Stimulated activated naive CD8-positive, alpha-beta T cell treated with anti-CD3 and anti-CD28 coated beads, Interleukin-15, Interleukin-2, amounts not matched to agents 100 U/mL and 50 U/mL, for 24 hours (primary cell): ENCODE results near the gene PDGFRB.

Source experiments
- ATAC-seq: fragments of 150-1000 bp; cut with Tn5 transposase; one replicate; pipeline ENCODE4 v1.10.0; 2021
- DNase-seq: peaks from one replicate; pipeline ENCODE4 v3.0.0; 2021

PDGFRB gene

DNA sequence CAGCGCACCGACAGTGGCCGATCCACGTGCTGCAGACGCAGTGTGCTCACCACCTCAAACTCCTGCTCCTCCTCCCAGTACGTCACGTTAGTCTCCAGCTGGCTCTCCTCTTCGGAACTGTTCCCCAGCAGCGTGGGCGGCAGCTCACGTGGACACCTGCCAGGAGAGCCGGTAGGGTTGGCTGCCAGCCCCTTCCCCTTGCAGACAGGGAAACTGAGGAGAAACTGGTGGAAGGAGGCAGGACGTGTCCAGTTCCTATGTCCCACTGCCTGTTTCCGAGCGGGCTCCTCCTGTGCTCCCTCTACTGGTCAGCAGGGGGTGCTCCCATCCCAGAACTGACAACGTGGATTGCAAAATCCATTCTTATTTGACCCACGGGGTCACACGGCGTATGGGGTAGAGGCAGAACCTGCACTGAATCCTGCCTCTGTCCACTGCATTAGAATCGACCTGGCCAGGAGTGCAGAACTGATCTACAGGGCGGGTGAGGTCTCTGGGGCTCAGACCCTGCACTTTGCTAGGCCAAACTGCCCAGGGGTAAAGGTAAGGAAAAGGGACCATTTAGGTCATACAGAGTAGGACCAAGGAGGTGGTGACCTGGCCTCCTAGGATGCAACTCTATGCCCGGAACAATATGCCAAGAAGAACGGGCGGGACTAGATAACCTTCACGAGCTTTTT is 25.7 kb downstream of the PDGFRB start:
- peak; percentile 59 for ATAC-seq
- DNase-seq = peak; percentile 61

DNA sequence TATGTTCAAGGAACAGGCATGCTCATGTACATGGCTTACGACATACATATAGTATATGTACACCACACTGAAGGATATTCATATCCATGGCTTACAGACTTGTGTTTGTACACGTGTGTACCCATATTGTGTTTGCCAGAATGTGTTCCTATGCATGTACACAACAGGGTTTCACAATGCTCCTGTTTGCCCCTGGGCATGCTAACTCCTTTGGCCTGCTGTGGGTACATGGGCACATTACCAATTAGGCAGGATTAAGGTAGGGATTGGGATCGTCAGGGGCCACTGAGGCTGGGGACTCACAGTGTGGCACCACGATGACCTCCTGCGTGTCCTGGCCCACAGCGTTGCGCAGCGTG is 26.2 kb downstream of the PDGFRB start:
- ATAC-seq (no peak), DNase-seq (no peak)

DNA sequence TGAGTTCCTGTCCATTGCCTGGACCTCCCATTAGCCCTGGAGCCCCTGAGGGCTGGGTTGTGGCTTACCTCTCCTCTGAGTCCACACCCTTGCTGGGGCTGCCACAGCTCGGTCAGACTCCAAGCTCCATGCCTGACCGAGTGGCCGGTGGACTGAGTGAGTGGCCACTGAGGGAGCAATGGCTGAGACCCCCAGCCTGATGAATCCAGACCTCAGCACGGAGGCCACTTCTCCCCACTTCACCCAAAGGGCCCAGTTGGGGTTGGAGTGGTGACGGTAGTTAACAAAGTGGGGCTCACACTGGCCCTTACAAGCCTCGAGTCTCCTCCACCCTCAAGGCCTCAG is 28.8 kb downstream of the PDGFRB start:
- ATAC-seq (no peak), DNase-seq (no peak)

DNA sequence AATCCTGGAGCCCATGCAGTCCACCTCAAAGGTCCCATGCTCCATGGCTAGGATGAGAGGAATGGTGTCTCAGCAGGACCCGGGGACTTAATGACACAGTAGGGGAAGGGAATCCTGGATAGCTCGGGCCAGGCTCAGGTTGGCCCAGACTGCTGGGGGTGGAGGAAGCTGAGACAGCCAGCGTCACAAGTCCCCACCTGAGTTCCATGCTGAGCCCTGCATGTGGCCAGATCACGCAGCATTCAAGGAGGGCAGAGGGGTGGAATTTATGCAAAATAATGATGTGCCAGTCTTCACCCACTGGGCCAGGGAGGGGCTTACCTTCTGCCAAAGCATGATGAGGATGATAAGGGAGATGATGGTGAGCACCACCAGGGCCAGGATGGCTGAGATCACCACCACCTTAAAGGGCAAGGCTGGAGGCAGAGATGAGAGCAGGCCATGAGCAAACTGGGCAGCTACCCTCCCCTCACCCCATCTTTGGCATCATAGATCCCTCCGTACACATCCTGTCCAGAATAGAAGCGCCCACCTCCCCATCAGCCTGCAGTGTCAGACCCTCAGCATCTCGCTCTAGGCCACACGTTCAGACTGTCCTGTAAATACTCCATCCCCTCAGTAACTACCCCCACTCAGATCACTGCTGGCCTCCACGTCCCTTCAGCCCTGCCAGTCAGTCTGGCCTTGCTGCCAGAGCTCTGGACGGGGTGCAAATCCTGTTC is 29.3 kb downstream of the PDGFRB start:
- DNase-seq (no peak), ATAC-seq (no peak)

DNA sequence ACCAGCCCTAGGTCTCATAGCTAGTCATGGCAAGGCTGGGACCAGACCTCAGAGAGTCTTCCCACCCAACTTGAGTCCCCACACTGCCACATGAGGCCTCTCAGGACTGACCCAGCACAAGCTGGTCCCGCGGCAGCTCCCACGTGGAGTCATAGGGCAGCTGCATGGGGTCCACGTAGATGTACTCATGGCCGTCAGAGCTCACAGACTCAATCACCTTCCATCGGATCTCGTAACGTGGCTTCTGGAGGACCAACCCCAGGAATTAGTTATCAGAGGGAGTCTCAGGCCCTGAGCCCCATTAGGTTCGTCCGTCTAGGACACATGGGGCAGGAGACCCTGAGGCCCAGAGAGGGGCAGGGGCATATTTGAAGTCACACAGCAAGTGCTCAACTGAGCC is 30.3 kb downstream of the PDGFRB start:
- ATAC-seq (no peak), DNase-seq (no peak)

DNA sequence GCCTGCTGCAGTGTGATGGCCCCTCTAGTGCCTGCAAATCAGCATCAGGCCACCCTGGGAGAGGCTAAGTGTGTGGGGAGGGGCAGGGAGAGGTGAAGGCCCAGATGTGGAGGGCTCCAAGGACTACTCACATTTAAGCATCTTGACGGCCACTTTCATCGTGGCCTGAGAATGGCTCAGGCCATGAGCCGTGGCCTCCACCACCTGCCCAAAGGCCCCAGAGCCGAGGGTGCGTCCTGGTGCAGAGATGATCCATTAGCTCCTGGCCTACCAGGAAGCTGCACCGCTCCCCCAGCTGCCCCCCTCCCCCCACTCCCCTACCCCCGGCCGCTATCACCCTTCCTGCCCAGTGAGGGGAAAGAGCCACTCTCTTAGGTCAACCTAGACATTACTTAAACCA is 31.0 kb downstream of the PDGFRB start:
- ATAC-seq = no peak
- no peak for DNase-seq

DNA sequence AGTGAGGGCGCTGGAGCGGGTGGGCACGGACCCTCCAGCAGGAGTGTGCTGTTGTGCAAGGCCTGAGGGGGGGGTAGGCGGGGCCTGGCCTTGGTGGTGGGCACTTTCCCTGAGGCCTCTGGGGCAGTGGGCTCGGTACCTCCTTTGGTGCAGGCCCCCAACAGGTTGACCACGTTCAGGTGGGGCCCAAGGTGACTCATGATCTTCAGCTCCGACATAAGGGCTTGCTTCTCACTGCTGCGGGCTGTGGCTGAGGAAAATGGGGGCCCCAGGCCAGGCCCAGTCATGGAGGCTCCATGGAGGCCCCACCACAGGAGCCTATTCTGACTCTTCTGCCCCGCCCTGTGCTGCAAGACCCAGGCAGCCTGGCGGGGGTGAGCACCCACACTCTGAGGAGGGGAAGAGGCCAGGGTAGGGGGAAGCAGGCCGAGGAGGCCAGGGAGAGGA is 31.5 kb downstream of the PDGFRB start:
- no peak for DNase-seq

DNA sequence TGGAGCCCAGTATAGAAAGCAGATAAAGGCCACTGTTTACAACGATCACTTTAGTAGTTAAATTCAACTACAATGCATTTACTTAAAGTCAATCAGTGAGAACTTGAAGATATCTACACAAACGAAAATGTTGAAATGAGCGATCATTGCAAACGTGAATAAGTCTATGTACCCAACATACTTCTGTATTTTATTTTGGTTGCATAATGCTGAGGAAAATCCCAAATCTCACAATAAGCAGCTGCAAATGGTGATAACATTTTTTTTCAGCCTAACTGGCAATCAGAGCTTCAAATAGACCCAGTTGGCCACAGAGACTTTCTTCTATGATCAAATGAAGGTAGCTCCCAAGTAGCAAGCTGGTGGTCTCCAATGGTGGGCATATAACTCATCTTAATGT is 32.1 kb downstream of the PDGFRB start:
- ATAC-seq = no peak
- no peak for DNase-seq

More for the DNA sequence above, 31.5 kb downstream of the PDGFRB start:
- no peak for ATAC-seq

DNA sequence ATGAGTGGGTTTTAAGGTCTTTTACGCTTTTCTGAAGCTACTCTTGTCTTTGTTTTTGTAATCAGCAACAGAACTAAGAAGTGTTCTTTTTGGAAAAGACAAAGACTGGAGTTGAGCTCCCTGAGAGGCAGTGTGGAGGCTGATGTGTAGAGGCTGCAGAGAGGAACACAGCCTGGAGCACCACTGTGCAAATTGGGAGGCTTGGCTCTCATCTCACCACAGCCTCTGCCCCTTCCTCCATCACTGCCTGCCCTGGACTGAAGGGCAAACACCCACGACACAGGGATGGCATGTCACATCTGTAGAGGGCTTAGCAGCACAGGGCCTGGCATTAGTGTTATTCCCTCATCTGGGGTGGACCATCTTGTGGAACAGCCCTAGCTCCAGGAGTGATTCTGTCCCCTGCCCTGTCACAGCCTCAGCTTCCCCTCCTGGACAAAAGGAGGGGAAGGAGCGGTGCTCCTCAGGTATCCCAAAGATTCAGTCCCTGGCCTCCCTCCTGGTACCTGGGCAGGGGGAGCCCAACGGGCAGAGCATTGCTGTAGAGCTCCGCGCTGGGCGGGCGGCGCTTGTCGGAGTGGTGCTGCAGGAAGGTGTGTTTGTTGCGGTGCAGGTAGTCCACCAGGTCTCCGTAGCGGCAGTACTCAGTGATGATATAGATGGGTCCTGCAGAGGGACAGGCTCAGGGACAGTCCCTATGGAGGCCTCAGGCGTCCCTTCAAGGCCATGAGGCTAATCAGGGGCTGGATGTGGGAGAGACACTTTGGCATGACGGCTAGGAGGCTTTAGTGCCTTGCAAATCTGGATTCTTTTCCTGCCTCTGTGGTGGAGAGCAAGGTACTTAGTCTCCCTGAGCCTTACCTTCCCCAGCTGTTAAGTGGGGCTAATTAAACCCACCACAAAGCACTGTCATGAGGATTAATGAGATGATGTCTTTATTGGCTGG is 32.8 kb downstream of the PDGFRB start:
- ATAC-seq (no peak), DNase-seq (no peak)

DNA sequence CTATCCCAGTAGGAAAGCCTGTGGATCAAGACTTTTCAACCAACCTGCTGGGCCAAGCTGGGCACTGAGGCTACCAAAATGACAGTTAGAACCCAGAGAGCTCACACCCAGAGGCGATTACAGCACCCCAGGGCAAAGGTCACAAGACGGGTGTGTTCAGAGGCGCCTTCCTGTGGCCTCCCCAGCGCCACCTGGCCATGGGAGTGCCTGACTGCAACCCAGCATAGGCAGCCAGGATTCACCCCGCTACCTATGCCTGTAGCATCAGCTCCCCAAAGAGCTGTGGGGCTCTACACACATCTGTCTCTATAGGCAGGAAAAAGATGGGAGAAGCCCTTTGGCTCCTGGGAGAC is 33.5 kb downstream of the PDGFRB start:
- peak; percentile 19 for DNase-seq
- ATAC-seq = peak; percentile 30

DNA sequence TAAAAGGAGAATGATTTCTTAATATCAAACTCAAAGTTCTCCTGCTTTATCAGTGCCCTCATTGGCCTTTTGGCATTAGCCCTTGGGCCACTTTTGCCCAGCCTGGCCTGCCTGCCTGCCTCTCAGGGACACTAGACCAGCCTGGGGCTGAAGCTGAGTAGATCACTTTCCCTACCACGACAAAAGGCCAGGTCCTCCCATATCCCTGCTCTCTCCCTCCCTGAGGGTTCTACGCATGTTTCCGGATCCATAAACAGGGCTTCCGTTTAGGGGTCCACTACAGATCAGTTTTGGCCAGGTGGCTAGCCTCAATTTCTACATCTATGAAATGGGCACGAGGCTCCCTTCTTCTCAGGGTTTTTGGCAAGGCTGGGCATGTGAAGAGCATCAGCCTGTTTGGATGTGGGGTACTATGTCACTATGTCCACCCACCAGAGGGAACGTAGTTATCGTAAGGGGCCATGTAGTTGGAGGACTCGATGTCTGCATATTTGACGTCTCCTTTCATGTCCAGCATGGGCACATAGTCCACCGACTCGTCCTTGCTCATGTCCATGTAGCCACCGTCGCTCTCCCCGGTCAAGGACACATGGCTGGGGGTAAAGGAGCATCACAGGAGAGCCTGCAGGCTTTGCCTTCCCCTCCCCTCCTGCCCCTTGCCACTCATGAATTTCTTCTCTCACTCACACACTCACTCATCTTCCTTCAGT is 34.0 kb downstream of the PDGFRB start:
- DNase-seq (no peak), ATAC-seq (no peak)

DNA sequence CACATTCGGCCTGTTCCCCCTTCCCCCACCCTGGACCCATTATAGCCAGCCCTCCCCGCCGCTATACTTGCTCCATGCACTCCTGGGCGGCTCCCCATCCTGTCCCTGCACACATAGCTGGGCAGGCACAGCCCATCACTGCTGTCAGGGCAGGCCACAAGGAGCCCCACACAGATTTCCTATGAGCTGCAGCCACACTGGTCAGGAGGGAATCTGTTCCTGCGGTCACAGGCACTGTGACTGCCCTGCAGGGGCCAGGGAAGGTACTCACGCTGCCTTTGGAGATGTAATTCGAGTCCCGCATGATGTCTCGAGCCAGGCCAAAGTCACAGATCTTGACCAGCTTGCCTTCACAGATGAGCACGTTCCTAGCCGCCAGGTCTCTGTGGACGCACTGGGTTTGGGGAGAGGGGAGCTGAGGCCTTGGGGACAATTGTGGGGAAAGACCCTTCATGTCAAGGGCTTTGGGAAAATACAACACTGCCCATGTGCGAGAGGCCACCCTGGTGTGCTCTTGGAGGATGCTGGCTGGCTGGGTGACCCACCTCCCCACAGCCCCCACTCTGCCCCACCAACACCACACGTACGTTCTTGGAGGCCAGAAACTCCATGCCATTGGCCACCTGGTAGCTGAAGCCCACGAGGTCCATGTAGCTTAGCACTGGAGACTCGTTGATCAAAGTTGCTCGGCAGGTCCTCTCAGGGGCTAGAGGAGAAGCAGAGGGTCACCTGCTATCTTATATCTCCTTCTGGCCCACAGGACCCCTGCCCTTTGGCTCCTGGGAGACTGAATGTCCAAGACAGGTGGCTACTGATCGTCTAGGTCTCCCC is 34.8 kb downstream of the PDGFRB start:
- ATAC-seq (no peak), DNase-seq (no peak)

DNA sequence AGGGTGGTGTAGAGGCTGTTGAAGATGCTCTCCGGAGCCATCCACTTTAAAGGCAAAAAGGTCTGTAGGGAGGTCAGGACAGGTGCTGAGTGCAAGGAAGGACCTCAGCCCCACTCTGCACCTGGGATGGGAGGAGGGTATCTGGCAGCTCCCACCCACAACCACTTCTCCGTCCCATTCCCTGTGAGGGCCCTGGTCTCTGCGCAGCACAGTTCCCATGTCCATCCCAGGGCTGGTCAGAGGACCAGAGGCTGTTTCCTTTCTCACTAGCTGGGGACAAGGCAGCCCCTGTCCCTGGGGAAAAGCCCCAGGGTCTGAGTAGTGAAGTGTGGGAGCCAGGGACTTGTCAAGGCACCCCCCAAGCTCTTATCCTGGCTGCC is 35.6 kb downstream of the PDGFRB start:
- ATAC-seq (no peak), DNase-seq (no peak)

DNA sequence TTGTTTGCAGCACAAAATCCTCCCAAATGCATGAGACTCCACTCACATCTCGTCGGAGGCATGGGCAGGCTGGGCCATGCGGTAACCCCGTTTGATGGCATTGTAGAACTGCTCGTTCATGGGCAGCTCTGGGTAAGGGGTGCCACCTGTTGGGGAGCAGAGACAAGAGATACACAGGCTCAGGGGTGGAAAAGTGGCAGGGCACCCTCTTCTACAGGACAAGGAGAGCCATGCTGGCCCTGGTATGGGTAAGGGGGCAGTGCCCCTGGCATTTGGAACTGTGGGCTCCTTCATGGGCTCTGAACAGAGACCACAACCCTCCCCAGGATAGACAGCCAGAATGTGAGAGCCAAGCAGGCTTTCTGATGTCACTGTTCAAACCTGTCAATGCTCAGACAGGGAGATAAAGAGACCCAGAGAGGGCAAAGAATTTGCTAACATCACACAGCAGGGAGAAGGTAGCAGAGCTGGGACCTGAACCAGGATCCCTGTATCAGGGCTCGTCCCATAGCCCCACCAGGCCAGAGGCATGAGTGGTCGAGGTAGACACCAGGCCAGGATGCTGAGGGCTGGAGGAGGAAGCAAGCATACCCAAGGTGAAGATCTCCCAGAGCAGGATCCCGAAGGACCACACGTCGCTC is 36.1 kb downstream of the PDGFRB start:
- ATAC-seq = no peak
- DNase-seq = no peak

DNA sequence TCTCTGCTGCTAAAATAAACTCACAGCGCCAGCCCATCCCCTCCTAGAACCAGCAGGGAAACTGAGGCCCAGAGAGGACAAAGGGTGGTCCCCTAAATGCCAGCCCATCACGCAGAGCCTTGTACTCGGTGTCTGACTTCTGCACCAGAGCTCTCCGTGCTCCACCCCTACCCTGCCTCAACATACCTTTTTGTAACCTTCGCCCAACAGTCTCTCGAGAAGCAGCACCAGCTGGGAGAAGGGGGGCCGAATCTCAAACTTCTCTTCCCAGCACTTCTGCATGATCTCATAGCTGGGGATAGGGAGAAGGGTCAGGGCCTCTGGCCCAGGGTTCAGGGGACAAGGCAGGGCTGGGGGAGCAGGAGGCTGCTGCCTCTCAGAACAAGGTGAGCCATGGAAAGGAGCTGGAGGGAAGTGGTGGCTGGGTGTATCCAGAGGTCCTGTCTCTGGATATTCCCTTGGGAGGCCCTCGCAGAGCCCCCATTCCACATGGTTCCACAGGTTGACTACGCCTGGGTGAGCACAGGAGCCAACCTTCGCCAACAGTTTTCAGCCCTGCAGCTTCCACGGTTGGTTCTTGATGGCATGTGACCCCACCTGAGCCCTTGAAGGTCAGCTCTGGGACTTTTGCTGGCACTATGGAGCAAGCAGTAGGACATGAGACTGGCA is 37.0 kb downstream of the PDGFRB start:
- no peak for ATAC-seq
- DNase-seq = no peak

DNA sequence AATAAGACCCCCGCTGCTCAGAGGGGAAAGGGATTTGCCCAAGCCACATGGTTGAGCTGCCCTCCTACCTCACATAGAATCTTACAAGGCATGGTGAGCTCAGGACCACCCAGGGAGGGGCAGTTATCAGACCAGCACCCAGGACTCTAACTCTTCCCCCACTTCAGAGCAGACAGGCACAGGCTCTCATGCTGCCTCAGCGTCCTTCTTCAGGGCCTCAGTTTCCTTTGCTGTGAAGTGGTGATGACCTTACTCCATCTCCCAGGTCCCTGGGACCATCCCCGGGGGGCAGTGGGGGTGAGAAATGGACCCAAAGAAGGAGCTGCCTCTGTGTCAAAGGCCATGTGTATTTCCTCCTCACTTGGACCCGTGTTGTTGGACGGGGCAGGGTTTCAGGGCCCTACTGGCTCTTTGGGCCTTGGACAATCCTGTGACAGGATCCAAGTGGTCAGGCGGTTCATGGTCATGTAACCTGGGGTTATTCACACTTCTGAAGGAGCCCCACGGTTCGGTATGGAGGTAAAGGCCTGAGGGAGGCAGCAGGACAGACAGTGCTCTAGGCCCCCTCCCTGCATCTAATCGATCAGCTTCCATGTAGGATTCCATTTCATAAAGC is 37.6 kb downstream of the PDGFRB start:
- ATAC-seq (no peak), DNase-seq (no peak)

DNA sequence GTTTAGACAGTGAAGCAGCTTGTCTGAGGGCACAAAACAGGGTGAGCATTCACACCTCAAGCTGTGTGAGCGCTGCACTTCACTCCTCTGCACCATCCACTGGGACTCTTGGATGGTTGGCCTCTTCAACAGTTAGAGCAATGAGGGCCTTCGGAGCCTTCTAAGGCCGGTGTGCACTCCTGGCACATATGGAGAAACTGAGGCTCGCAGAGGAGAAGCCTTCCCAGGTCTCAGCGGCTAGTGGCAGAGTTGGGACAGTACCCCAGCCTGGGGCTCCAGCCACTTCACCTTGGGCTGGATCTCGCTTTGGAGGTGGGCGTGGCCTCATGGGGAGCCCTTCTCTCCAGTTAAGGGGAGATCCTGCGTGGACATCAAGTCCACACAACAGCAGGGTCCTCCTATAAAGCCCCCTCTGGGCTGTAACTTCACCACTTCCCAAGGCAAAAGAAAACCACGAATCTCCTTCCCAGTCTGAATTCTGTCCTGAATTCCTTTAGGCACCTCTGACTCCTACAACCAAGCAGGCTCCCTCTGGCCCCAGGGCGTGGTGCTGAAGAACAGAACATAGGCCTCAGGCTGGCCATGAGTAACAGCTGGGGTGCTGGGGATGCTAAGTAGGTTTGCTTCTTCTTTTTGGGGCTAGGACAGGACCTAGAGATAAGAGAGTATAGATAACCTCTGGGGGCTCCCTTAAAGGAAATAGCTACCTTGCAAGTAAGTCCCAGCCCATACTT is 38.8 kb downstream of the PDGFRB start:
- no peak for DNase-seq
- ATAC-seq = no peak

DNA sequence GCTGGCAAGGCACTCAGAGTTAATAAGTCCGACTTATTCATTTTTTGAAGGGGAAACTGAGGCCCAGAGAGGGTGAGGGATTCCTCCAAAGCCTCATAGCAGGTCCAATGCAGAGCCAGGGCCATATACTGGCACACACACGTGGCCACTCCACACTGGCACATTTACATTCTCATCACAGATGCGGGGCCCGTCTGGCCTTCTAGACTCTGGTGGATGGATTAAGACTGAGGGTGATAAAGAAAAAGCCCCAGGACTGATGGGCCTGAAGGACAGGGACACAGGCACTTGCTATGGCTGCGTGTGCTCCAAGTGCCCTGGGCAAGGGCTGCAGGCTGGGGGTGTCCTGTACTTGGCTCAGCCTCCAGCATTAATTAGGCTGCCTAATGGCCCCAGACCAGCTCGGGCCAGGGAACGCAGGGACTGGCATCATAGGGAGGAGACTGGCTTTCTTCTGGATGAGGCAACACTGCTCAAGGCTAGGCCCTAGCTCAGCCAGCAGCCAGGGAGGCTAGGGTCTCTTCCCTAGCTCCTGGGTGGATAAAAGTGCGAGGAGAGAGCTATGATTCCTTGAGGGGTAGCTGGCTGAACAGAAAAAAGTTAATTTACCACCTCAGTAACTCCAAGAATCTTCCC is 40.8 kb downstream of the PDGFRB start:
- DNase-seq (no peak), ATAC-seq (no peak)

DNA sequence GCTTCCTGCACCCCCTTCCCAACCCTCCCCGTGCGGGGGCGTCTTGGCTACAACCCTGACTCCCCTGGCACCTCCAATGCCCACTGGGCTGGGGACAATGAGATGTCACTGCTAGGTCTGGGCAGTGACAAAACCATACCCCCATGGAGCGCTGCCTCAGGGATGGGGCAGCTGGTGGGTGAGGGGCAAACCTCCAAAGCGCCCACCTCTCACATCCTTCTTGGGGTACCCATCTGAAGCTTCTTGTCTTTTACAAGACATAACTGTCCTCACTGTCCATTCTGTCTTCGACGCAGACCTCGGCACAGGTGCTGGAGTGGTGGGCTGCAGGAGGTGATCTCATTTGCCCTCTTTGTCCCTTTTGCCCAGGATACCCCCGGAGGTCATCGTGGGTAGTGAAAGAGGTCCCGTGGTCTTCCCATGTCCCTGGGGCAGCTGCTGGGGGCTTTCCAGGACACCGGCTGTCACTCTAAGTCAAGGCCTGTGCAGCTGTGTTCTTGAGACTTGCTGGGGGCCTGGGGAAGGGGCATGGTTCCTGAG is 41.5 kb downstream of the PDGFRB start:
- DNase-seq (no peak), ATAC-seq (no peak)
